Measurements from ENCODE around the gene B3GALT6. TPM values are rescaled to one million over a fixed set of nuclear protein-coding genes. Genes with fewer than 3 reads are reported as not detected.

B3GALT6 gene
- total RNA-seq, 4 donors from 2014 or later: 8.5 to 32.8 (median 20.6) TPM

DNA sequence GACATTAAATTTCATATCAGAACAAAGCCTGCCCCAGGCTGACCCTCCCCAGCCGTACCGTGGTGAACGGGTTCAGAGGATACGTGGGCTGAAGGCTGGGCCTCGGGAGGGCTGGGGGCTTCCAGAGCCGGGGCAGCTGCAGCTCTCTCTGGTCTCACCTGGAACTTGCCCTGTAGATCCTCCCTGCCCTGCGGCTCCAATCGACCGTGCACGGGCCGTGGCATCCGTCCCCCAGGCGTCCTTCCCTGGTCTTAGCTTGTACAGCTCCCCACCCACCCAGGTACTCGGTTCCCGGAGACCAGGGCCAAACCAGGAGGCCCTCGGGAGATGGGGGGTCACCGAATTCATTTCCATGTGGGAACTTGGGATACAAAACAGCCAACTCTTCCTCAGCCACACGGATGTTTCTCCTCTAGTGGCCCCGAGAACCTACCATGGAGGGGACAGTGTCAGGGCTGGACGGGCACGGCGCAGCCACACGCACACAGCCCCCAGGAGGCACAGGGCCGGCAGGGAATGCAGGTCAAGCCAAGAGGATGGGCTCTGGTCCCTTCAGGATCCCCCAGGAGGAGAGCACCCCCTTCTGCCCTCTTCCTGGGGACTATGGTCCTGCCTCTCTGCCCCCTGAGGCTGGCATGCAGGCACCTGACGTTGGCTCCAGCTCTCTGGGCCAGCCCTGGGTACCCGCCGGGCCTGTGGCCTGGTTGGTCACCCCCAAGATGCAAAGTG, 3.1 kb downstream of the B3GALT6 start:
- intact Hi-C loops (cut with DNase I; ENCODE audit: low total_unique reads): no loop called here
- Histone ChIP-seq H3K9me3 (no peaks in the 10 kb centered on the region), H3K27ac (no peak overlapping the region), H3K4me1 (peaks cover 9 to 15% of the 10 kb centered on the region in 2 donors), H3K36me3 (no peaks in the 10 kb centered on the region), H3K4me3 (no peak overlapping the region), H3K27me3 (peaks cover 27 to 31% (median 30%) of the 10 kb centered on the region in 3 donors)
- no peak for TF ChIP-seq POLR2A (IDR thresholded peaks at IDR 0.05)
- no peak for TF ChIP-seq CTCF (IDR thresholded peaks at IDR 0.05 in 4 of 5, conservative IDR thresholded peaks at IDR 0.05 in 1 of 5)
- in situ Hi-C loops (cut with MboI; ENCODE audit: low sequenced_read_pairs in 4 of 4): no loop called here
- DNase-seq (no peak), ATAC-seq (no peak)

DNA sequence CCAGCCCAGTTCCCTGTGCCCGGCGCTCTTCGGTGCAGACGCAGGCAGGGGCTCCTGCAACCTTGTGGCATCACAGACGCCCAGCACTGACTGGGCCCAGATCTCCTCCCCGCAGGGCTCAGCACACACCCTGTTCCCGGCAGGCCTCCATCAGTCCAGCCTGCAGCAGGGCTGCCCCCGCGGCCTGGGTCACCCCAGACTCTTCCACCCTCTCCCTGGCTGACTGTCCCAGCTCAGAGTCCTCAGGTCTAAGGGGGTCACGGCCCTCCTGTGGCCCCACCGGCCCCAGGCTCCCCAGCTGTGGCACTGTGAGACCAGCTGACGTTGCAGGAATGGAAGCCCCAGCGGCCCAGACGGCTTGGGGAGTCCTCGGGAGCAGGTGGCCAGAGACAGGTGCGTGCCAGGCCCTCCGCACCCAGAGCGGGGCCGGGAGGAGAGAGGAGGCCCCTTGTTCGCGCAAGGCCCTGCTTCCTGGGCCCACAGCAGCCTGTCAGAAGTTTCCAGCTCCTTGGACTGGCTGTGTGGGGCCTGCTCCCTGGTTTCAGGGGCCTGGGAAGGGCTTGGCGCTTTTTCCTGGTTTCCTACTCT, 4.2 kb downstream of the B3GALT6 start:
- DNase-seq (no peak), ATAC-seq (no peak)
- Histone ChIP-seq H3K9me3 (no peaks in the 10 kb centered on the region), H3K36me3 (no peaks in the 10 kb centered on the region), H3K27ac (no peak overlapping the region), H3K4me3 (no peak overlapping the region), H3K4me1 (peaks cover 0 to 7% of the 10 kb centered on the region in 2 donors), H3K27me3 (peaks cover 27 to 33% (median 32%) of the 10 kb centered on the region in 3 donors)
- TF ChIP-seq POLR2A (IDR thresholded peaks at IDR 0.05) (no peak), CTCF (IDR thresholded peaks at IDR 0.05 in 4 of 5, conservative IDR thresholded peaks at IDR 0.05 in 1 of 5) (no peak)
- intact Hi-C loops (cut with DNase I; ENCODE audit: low total_unique reads): no loop called here
- in situ Hi-C loops (cut with MboI; ENCODE audit: low sequenced_read_pairs in 4 of 4): no loop called here

- DNase-seq (no peak), ATAC-seq (no peak)
- no peak overlapping the region for H3K4me3 ChIP-seq
- in situ Hi-C loops (cut with MboI; ENCODE audit: low sequenced_read_pairs in 4 of 4) (no loop called here), intact Hi-C loops (cut with DNase I; ENCODE audit: low total_unique reads) (no loop called here)
- TF ChIP-seq POLR2A (IDR thresholded peaks at IDR 0.05) (no peak), CTCF (IDR thresholded peaks at IDR 0.05 in 4 of 5, conservative IDR thresholded peaks at IDR 0.05 in 1 of 5) (no peak)
- H3K9me3 ChIP-seq: no peaks in the 10 kb centered on the region
- no peak overlapping the region for H3K27ac ChIP-seq
- H3K36me3 ChIP-seq: no peaks in the 10 kb centered on the region
- peaks cover 27 to 33% (median 32%) of the 10 kb centered on the region in 3 donors for H3K27me3 ChIP-seq
- peaks cover 0 to 7% of the 10 kb centered on the region in 2 donors for H3K4me1 ChIP-seq
These were observed 5.2 kb downstream of the B3GALT6 start for GRCh38 chr1:1236945-1237873.

- no peak for ATAC-seq
- intact Hi-C loops (cut with DNase I; ENCODE audit: low total_unique reads): no loop called here
- Histone ChIP-seq H3K27me3 (peaks cover 27 to 33% (median 32%) of the 10 kb centered on the region in 3 donors), H3K9me3 (no peaks in the 10 kb centered on the region), H3K27ac (no peak overlapping the region), H3K36me3 (no peaks in the 10 kb centered on the region), H3K4me3 (no peak overlapping the region), H3K4me1 (peaks cover 0 to 1% of the 10 kb centered on the region in 2 donors)
- TF ChIP-seq CTCF (IDR thresholded peaks at IDR 0.05 in 4 of 5, conservative IDR thresholded peaks at IDR 0.05 in 1 of 5) (no peak), POLR2A (IDR thresholded peaks at IDR 0.05) (no peak)
- no peak for DNase-seq
- in situ Hi-C loops (cut with MboI; ENCODE audit: low sequenced_read_pairs in 4 of 4): no loop called here
These were observed 6.1 kb downstream of the B3GALT6 start for GRCh38 chr1:1237874-1238701.
